ENCODE measurements around the gene PWP1.
A peak's percentile ranks its signal among the peaks of the same experiment; 100 is the strongest.

The PWP1 gene

GRCh38 chr12:107685360-107686248 is at the start of gene PWP1:
PWP1 (plus strand) TSS chr12:107685799; CDS start chr12:107685900, 101 bp downstream.
- no peak for TF ChIP-seq CTCF (IDR thresholded peaks at IDR 0.05; ENCODE audit: low read depth, low read length)
- H3K4me3 ChIP-seq (ENCODE audit: low read depth, low read length) = peak within 1 kb of the TSS; percentile 97

GRCh38 chr12:107641154-107641553 is 44.4 kb upstream of the PWP1 start:
- TF ChIP-seq CTCF (IDR thresholded peaks at IDR 0.05; ENCODE audit: low read depth, low read length) = no peak
- in situ Hi-C loops (cut with HindIII; ENCODE audit: low sequenced_read_pairs) = no loop called here
- no peak for DNase-seq (ENCODE audit: low read depth, low spot score)
- no peak overlapping the region for H3K4me3 ChIP-seq (ENCODE audit: low read depth, low read length)

More at GRCh38 chr12:107685360-107686248, at the start of gene PWP1:
- DNase-seq (ENCODE audit: low read depth, low spot score) = peak; percentile 96
- in situ Hi-C loops (cut with HindIII; ENCODE audit: low sequenced_read_pairs) = no loop called here

- in situ Hi-C loops (cut with HindIII; ENCODE audit: low sequenced_read_pairs) = no loop called here
- TF ChIP-seq CTCF (IDR thresholded peaks at IDR 0.05; ENCODE audit: low read depth, low read length) = no peak
- H3K4me3 ChIP-seq (ENCODE audit: low read depth, low read length) = no peak overlapping the region
- no peak for DNase-seq (ENCODE audit: low read depth, low spot score)
Measured at GRCh38 chr12:107642240-107642639, 43.4 kb upstream of the PWP1 start.

- in situ Hi-C loops (cut with HindIII; ENCODE audit: low sequenced_read_pairs) = no loop called here
- H3K4me3 ChIP-seq (ENCODE audit: low read depth, low read length) = no peak overlapping the region
- TF ChIP-seq CTCF (IDR thresholded peaks at IDR 0.05; ENCODE audit: low read depth, low read length) = no peak
- peak; percentile 59 for DNase-seq (ENCODE audit: low read depth, low spot score)
Measured at GRCh38 chr12:107645630-107646333, 39.8 kb upstream of the PWP1 start.

- DNase-seq (ENCODE audit: low read depth, low spot score) = no peak
- no peak for TF ChIP-seq CTCF (IDR thresholded peaks at IDR 0.05; ENCODE audit: low read depth, low read length)
- no peak overlapping the region for H3K4me3 ChIP-seq (ENCODE audit: low read depth, low read length)
- in situ Hi-C loops (cut with HindIII; ENCODE audit: low sequenced_read_pairs) = no loop called here
Measured at GRCh38 chr12:107646436-107646835, 39.2 kb upstream of the PWP1 start.

GRCh38 chr12:107649661-107650061 is 35.9 kb upstream of the PWP1 start:
- no peak for DNase-seq (ENCODE audit: low read depth, low spot score)
- in situ Hi-C loops (cut with HindIII; ENCODE audit: low sequenced_read_pairs) = no loop called here
- TF ChIP-seq CTCF (IDR thresholded peaks at IDR 0.05; ENCODE audit: low read depth, low read length) = no peak
- no peak overlapping the region for H3K4me3 ChIP-seq (ENCODE audit: low read depth, low read length)
